ENCODE results near the gene SCAMP5.

The SCAMP5 gene

GRCh38 chr15:74995182-74995778 is at the start of gene SCAMP5:
Gene SCAMP5 (plus strand): TSS chr15:74995563. CDS start chr15:75011840, 16,277 bp downstream.
- DNase-seq (ENCODE audit: low read depth in 4 of 4, low spot score in 1 of 4) = peak; percentile 89 to 97 (median 90)

GRCh38 chr15:74950078-74950908 is 45.1 kb upstream of the SCAMP5 start:
- peak; percentile 42 to 69 (median 64) for DNase-seq (ENCODE audit: low read depth in 4 of 4, low spot score in 1 of 4)

- DNase-seq (ENCODE audit: low read depth in 4 of 4, low spot score in 1 of 4) = no peak
These were observed 44.4 kb upstream of the SCAMP5 start for GRCh38 chr15:74951006-74951405.

- DNase-seq (ENCODE audit: low read depth in 4 of 4, low spot score in 1 of 4) = no peak
These were observed 40.8 kb upstream of the SCAMP5 start for GRCh38 chr15:74954515-74954914.

GRCh38 chr15:74955017-74955416 is 40.3 kb upstream of the SCAMP5 start:
- DNase-seq (ENCODE audit: low read depth in 4 of 4, low spot score in 1 of 4) = no peak

- DNase-seq (ENCODE audit: low read depth in 4 of 4, low spot score in 1 of 4) = peak in 2 of 4 experiments; percentile 58 to 60
These were observed 39.3 kb upstream of the SCAMP5 start for GRCh38 chr15:74955796-74956647.

- peak in 2 of 4 experiments; percentile 64 to 78 for DNase-seq (ENCODE audit: low read depth in 4 of 4, low spot score in 1 of 4)
These were observed 38.5 kb upstream of the SCAMP5 start, which contains the start of gene RPP25 for GRCh38 chr15:74956648-74957475. Gene RPP25 (minus strand): TSS chr15:74956772. CDS start chr15:74956583, 189 bp downstream.

- DNase-seq (ENCODE audit: low read depth in 4 of 4, low spot score in 1 of 4) = no peak
These were observed 37.8 kb upstream of the SCAMP5 start for GRCh38 chr15:74957476-74958035.

GRCh38 chr15:74958320-74958907 is 36.9 kb upstream of the SCAMP5 start:
- no peak for DNase-seq (ENCODE audit: low read depth in 4 of 4, low spot score in 1 of 4)

GRCh38 chr15:74958908-74959585 is 36.3 kb upstream of the SCAMP5 start:
- DNase-seq (ENCODE audit: low read depth in 4 of 4, low spot score in 1 of 4) = no peak

- no peak for DNase-seq (ENCODE audit: low read depth in 4 of 4, low spot score in 1 of 4)
These were observed 35.8 kb upstream of the SCAMP5 start for GRCh38 chr15:74959586-74959939.

- DNase-seq (ENCODE audit: low read depth in 4 of 4, low spot score in 1 of 4) = no peak
These were observed 35.1 kb upstream of the SCAMP5 start for GRCh38 chr15:74960286-74960685.

- no peak for DNase-seq (ENCODE audit: low read depth in 4 of 4, low spot score in 1 of 4)
These were observed 34.3 kb upstream of the SCAMP5 start for GRCh38 chr15:74960995-74961588.

- no peak for DNase-seq (ENCODE audit: low read depth in 4 of 4, low spot score in 1 of 4)
These were observed 33.7 kb upstream of the SCAMP5 start for GRCh38 chr15:74961616-74962015.

- no peak for DNase-seq (ENCODE audit: low read depth in 4 of 4, low spot score in 1 of 4)
These were observed 33.1 kb upstream of the SCAMP5 start for GRCh38 chr15:74962219-74962618.

- no peak for DNase-seq (ENCODE audit: low read depth in 4 of 4, low spot score in 1 of 4)
These were observed 32.7 kb upstream of the SCAMP5 start for GRCh38 chr15:74962671-74963070.

- no peak for DNase-seq (ENCODE audit: low read depth in 4 of 4, low spot score in 1 of 4)
These were observed 32.1 kb upstream of the SCAMP5 start for GRCh38 chr15:74963213-74963612.

GRCh38 chr15:74964794-74965193 is 30.6 kb upstream of the SCAMP5 start:
- DNase-seq (ENCODE audit: low read depth in 4 of 4, low spot score in 1 of 4) = no peak

- no peak for DNase-seq (ENCODE audit: low read depth in 4 of 4, low spot score in 1 of 4)
These were observed 27.7 kb upstream of the SCAMP5 start for GRCh38 chr15:74967670-74968069.
